HG02623 (cell line): Measurements from ENCODE around the gene PIF1.
"Not testable (repeated sequence)": the region's sequence is repeated elsewhere in the genome, so short reads cannot be mapped to it uniquely, and the experiment has no call there.

Experiments used
- ATAC-seq: cut with Tn5 transposase; IDR thresholded peaks from one replicate; pipeline ENCODE4 v1.9.1; 2021; ENCODE audit warnings: moderate library complexity; ENCODE audit not compliant: unreplicated experiment

Gene PIF1

GRCh38 chr15:64847876-64848716 lies 22.6 kb upstream of the PIF1 start:
- no peak for ATAC-seq

DNA sequence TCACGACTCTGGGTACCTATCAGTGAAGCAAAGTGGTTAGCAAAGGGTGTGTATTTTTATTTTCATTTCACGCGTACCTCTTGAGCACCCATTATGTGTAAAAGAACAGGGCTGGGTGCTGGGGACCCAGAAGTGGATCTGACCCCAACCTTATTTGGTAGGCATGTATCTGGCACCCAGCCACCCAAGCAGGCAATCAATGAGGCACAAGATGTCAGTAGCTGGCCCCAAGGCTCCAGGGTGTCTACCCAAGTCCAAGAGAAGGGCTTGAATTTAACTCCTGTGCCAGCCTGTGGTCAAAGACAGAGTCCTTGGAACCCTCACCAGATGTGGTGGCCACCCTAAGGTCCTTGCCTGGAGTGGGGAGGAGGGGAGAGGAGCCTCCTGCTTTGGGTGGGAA lies 22.0 kb upstream of the PIF1 start:
- ATAC-seq: no peak

DNA sequence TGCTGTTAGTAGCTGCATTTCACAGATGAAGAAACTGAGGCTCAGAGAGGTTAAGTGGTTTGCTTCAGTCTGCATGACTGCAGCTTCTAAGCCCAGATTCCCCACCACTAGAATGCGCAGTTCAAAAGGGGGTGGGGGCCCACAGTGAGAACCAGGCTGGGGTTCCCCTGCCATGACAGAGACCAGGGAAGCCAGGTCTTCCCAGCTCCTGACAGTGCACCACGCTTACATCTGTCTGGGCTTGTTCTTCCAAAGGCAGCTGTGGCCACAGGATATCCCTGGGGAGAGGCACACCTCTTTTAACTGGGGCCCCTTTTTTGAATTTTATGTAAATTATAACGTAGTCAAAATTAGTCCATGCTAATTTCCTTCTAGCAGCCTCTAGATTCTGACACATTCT lies 21.6 kb upstream of the PIF1 start:
- ATAC-seq: no peak

DNA sequence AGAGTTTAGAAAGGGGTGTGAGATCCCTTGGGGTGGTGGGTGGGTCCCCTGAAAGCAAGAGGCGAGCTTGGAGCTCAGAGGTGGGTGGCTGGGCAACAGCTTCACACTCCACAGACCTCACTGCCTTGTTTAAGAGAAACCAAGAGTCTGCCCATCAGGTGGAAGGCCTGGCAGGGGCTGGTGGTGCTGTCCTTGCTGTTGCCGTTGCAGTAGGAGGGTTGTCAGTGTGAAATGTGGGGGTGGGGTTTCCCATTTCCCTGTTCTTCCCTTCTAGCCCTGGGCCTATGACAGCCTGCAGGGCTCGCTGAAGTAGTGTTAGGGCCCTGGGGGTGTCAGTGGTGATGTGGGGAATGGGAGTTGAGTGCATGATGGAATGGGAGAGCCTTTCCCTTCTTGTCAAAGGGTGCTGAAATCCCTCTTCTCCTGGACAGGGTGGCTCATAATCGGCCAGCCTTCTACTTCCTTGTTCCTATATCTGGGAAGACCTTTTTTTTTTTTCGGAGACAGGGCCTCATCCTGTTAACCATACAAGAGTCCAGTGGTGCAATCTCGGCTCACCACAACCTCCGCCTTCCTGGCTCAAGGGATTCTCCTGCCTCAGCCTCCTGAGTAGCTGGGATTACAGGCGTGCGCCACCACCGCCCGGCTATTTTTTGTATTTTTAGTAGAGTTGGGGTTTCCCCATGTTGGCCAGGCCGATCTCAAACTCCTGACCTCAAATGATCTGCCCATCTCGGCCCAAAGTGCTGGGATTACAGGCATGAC lies 20.6 kb upstream of the PIF1 start:
- ATAC-seq: no peak

- no peak for ATAC-seq
Observed at GRCh38 chr15:64845183-64845611, 19.8 kb upstream of the PIF1 start.

GRCh38 chr15:64844576-64845145 lies 19.2 kb upstream of the PIF1 start:
- ATAC-seq: no peak

- no peak for ATAC-seq
Observed at GRCh38 chr15:64843991-64844390, 18.5 kb upstream of the PIF1 start.

DNA sequence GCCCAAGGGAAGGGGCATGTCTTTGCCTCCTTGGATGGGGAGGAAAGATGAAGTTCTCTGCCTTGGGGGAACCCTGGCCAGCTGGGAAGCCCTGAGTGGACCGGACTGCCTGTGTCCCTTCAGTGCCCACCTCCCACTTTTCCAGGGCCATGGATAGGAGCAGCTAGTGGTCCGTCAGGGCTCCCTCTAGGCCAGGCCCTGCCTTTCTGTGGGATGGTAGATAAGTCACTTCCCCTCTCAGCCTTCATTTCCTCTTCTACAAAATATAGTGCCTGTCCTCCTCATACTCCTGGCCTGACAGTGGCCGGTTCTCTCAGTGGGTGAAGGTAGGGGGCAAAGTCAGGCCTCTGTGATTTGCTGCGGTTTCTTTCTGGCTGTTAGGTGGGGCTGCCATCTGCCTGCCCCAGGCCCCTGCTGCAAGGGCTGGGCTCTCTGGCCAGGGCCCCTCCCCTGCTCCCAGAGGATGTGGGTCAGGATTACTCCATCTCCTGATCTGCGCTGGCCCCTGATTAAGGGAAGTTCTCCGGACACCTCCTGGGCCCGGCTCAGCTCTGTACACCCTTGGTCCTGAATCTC lies 17.6 kb upstream of the PIF1 start:
- ATAC-seq: no peak

DNA sequence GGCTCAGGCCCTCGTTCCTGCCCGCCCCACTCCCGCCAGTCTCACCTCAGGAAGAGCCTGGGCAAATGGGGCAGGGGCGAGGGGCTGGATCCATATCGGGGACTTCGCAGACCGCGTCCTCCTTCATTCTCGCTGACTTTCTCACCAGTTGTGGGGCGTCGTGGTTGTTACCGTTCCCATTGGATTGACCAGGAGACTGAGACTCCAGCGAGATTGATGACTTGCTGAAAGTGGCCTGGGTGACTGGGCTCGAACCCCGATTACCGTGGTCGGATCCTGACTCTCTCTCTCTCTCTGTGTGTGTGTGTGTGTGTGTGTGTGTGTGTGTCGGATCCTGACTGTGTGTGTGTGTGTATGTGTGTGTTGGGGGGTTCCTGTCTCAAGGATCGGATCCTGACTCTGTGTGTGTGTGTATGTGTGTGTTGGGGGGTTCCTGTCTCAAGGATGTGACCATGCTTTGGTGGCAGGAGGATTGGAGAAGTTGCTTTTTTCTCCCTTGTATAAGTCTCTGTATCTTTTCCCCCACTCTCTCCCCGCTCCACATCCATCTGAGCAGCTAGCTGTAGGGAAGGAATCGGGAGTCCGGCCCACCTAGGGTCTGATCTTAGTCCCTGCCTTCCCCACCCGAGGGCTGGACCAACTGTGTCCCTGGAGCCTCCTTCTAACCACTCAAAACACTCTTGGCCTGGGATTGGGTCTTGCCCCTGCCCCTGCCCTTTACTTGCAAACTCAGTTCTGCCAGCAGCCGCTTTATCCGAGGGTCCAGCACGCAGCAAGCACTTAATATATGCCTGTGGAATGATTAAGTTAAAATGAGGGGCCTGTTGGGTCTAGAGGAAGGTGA lies 16.9 kb upstream of the PIF1 start:
- no peak for ATAC-seq

- ATAC-seq: peak; percentile 60
Observed at GRCh38 chr15:64841344-64842095, 16.1 kb upstream of the PIF1 start, which contains the start of gene PLEKHO2. Gene PLEKHO2, plus strand, starts transcription at chr15:64841915. Its CDS starts 102 bp downstream, at chr15:64842017.

DNA sequence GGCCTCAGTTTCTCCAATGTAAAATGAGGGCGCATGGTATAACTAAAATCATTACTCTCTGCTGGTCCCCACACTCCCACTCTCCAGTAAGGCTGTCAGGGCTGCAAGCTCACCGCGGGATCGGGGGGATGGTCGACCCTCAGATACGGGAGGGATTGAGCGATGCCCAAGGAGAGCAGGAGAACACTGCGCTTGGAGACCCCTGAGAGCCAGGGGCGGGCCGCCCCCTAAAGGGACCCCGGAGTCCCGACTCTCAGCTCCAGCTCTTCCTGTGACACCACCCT lies 15.6 kb upstream of the PIF1 start:
- ATAC-seq: no peak

DNA sequence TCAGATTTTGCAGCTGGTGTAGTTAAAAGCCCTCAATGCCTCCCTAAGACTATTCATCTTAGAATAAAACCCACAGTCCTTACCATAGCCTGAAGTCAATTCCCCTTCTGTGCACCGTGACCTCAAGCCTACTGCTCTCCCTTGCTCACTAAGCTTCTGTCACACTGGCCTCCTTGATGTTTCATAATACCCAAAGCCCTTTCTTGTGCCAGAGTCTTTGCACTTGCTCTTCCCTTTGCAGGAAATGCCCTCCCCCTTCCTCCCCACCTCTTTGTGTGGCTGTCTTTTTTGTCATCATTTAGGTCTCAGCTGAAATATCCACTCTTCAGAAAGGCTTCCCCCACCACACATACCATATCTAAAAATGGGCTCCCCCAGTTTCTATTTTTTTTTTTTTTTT lies 12.1 kb upstream of the PIF1 start:
- ATAC-seq: no peak

- ATAC-seq: no peak
Observed at GRCh38 chr15:64836023-64836536, 10.6 kb upstream of the PIF1 start.

DNA sequence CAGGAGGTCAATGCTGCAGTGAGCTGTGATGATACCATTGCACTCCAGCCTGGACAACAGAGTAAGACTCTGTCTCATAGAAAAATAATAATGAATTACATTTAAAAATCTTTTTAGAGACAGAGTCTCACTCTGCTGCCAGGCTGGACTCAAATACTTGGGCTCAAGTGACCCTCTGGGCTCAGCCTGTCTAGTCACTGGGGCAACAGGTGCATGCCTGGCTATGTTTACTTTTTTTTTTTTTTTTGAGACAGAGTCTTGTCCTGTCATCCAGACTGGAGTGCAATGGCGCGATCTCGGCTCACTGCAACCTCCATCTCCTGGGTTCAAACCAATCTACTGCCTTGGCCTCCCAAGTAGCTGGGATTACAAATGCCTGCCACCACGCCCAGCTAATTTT lies 8.2 kb upstream of the PIF1 start:
- no peak for ATAC-seq

- ATAC-seq: no peak
Observed at GRCh38 chr15:64828985-64829384, 3.5 kb upstream of the PIF1 start.

DNA sequence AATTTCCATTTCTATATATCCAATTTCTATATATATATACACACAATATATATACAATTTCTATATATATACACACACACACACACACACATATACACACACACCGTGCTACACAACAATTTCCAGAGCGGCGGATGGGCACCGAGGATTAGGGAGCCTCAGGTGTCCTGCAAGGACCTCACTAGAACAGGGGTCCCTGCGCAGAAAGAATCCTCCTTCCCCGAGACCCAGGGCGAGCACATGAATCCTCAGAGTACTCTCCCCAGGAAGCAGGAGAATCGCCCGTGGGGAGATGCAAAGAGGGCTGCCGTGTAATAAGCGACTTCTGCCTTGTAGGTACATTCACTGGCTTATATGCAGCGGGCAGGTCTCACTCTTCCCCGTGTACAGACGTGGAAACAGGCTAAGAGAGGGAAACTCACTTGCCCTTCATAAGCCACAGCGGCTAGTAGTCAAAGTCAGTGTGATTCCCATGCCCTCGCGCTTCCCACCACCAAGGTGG lies 467 bp downstream of the PIF1 start:
- ATAC-seq: no peak

DNA sequence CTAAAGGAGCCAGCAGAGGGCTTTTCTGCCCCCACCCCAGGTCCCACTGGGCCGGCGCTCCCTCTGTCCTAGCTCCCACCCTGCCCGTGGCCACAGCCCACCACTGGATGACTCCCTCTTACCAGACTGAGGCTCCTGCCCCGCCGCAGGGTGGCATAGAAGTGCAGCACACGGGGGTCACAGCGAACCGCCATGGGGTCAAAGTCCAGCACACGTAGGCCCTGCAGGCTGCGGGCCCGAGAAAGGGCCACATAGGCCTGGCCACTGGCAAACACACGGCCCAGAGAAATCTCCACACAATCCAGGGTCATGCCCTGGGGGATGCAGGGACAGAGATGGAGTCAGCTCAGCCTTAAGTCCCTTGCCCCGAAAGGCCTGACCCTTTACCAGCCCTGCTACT lies 9.0 kb downstream of the PIF1 start:
- ATAC-seq: no peak

DNA sequence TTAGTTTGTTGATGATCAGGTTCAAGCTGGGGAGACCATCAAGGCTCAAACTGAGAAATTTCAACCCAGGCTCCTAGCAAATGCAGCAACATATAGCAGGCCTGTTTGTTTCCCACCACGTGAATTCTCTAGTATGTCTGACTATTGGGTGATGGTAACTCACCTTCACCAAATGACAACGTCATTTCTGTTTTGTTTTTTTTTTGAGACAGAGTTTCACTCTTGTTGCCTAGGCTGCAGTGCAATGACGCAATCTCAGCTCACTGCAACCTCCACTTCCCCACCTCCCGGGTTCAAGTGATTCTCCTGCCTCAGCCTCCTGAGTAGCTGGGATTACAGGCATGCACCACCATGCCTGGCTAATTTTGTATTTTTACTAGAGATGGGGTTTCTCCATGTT lies 10.5 kb downstream of the PIF1 start:
- not testable (repeated sequence) for ATAC-seq

DNA sequence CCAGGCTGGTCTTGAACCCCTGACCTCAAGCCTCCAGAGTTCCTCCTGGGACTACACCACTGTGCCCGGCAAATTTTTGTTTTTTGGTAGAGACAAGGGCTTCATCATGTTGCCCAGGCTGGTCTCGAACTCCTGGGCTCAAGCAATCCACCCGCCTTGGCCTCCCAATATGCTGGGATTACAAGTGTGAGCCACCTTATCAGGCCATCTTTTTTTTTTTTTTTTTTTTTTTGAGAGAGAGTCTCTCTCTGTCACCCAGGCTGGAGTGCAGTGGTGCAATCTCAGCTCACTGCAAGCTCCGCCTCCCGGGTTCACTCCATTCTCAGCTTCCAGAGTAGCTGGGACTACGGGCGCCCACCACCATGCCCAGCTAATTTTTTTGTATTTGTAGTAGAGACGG lies 11.2 kb downstream of the PIF1 start:
- not testable (repeated sequence) for ATAC-seq

GRCh38 chr15:64813075-64813474 lies 12.4 kb downstream of the PIF1 start:
- ATAC-seq: no peak
